WTC11 (cell line): ENCODE measurements around the gene INCA1.

Experiments
- CREB1 ChIP-seq: sonication (generic); formaldehyde crosslinking; IDR thresholded peaks from 2 replicates; pipeline ENCODE4 v1.8.0; 2023; ENCODE audit warnings: mild to moderate bottlenecking, missing genetic modification reagents
- CREM ChIP-seq: sonication (generic); formaldehyde crosslinking; IDR thresholded peaks from 2 replicates; pipeline ENCODE4 v1.8.1; 2022; ENCODE audit warnings: mild to moderate bottlenecking, missing genetic modification reagents, moderate library complexity
- MYBL2 ChIP-seq: sonication (generic); formaldehyde crosslinking; IDR thresholded peaks from 2 replicates; pipeline ENCODE4 v1.8.1; 2023; ENCODE audit warnings: mild to moderate bottlenecking, moderate library complexity, missing genetic modification reagents
- TF ChIP-seq, protein P1 (sequence below): sonication (generic); formaldehyde crosslinking; conservative IDR thresholded peaks from 2 replicates; pipeline ENCODE4 v1.8.1; 2022; ENCODE audit warnings: mild to moderate bottlenecking, missing genetic modification reagents
- TF ChIP-seq, protein P2 (sequence below): fragments of 200-600 bp; IDR thresholded peaks from 2 replicates; pipeline ENCODE4 v1.8.0; 2022; ENCODE audit warnings: antibody characterized with exemption

DNA sequence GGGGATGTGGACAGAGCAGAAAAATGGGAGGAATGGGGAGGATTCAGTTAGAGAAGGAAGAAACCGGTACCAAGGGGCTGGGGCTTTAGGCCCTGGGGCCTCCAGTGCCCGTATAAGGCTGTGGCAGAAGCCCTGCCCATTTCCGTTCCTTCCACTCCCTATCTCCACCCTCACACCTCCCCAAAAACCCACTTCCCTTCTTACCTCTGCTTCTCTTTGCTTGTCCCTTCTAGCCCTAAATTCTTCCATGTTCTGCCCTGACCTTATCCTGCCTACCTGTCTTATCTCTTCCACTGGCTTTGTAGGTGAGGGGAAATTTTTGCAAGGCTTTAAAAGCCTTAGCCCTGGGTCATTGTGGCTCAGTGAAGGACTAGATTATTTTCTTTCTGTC, 53.2 kb downstream of the INCA1 start:
- TF ChIP-seq, protein P1, sequence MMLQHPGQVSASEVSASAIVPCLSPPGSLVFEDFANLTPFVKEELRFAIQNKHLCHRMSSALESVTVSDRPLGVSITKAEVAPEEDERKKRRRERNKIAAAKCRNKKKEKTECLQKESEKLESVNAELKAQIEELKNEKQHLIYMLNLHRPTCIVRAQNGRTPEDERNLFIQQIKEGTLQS (CRISPR knock-in tag) = no peak
- TF ChIP-seq, protein P2, sequence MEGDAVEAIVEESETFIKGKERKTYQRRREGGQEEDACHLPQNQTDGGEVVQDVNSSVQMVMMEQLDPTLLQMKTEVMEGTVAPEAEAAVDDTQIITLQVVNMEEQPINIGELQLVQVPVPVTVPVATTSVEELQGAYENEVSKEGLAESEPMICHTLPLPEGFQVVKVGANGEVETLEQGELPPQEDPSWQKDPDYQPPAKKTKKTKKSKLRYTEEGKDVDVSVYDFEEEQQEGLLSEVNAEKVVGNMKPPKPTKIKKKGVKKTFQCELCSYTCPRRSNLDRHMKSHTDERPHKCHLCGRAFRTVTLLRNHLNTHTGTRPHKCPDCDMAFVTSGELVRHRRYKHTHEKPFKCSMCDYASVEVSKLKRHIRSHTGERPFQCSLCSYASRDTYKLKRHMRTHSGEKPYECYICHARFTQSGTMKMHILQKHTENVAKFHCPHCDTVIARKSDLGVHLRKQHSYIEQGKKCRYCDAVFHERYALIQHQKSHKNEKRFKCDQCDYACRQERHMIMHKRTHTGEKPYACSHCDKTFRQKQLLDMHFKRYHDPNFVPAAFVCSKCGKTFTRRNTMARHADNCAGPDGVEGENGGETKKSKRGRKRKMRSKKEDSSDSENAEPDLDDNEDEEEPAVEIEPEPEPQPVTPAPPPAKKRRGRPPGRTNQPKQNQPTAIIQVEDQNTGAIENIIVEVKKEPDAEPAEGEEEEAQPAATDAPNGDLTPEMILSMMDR = no peak
- TF ChIP-seq CREM (CRISPR knock-in tag) = no peak
- TF ChIP-seq CREB1 (CRISPR knock-in tag) = no peak
- TF ChIP-seq MYBL2 = no peak
